ENCODE measurements around the gene MYLK2. TPM values are rescaled to one million over a fixed set of nuclear protein-coding genes. Genes with fewer than 3 reads are reported as not detected.

MYLK2 gene
- total RNA-seq, 1 experiment from 2014 or later, result 0.74 TPM

- no peak within 1 kb of the TSS for H3K27ac ChIP-seq (ENCODE audit: insufficient read length, low read depth, low read length)
- H4K91ac ChIP-seq (ENCODE audit: insufficient read length, low read depth, low read length), result no peak within 1 kb of the TSS
- H3K9ac ChIP-seq (ENCODE audit: extremely low read depth, insufficient read length, low read length), result no peak within 1 kb of the TSS
- no peak within 1 kb of the TSS for H3K23ac ChIP-seq (ENCODE audit: insufficient read length, low read depth, low read length)
- H3T11ph ChIP-seq (ENCODE audit: low read length), result no peak within 1 kb of the TSS
- no peak within 1 kb of the TSS for H3K18ac ChIP-seq (ENCODE audit: insufficient read length, low read depth, low read length)
- peak; percentile 82 for DNase-seq
- no peak within 1 kb of the TSS for H2BK5ac ChIP-seq (ENCODE audit: insufficient read length, low read length)
- no peaks in the 10 kb centered on the region for H3K9me3 ChIP-seq (ENCODE audit: control insufficient read depth, low read depth, low read length)
- H3K27me3 Mint-ChIP-seq (ENCODE audit: low read depth), result peaks cover 29% of the 10 kb centered on the region
- H3K4me1 ChIP-seq (ENCODE audit: insufficient read depth, low read length), result no peaks in the 10 kb centered on the region; the same call in 1 of the 2 replicates
- H4K5ac ChIP-seq (ENCODE audit: insufficient read length, low read depth, low read length), result no peak within 1 kb of the TSS
- no peak within 1 kb of the TSS for H3K56ac ChIP-seq (ENCODE audit: insufficient read length, low read depth, low read length)
- no peaks in the 10 kb centered on the region for H4K20me1 ChIP-seq (ENCODE audit: control insufficient read depth, insufficient read depth, insufficient read length)
- H3K27ac Mint-ChIP-seq, result no peak within 1 kb of the TSS
- H3K79me2 ChIP-seq (ENCODE audit: insufficient read depth, low read length), result no peaks in the 10 kb centered on the region
- no peak within 1 kb of the TSS for H2BK120ac ChIP-seq (ENCODE audit: low read depth, low read length, poor library complexity, severe bottlenecking)
- no peak within 1 kb of the TSS for H2AK5ac ChIP-seq (ENCODE audit: insufficient read length, low read length)
- no peaks in the 10 kb centered on the region for H3K9me3 Mint-ChIP-seq
- peaks cover 28 to 29% of the 10 kb centered on the region in 2 experiments for H3K4me1 Mint-ChIP-seq
- no peak within 1 kb of the TSS for H2BK15ac ChIP-seq (ENCODE audit: low read depth, low read length)
- H3K14ac ChIP-seq (ENCODE audit: insufficient read depth, low read length), result no peak within 1 kb of the TSS
- no peaks in the 10 kb centered on the region for H3K27me3 ChIP-seq (ENCODE audit: insufficient read depth, low read length)
- H3K79me1 ChIP-seq (ENCODE audit: insufficient read depth, low read depth, low read length, poor library complexity, severe bottlenecking), result no peaks in the 10 kb centered on the region
- no peaks in the 10 kb centered on the region for H3K36me3 Mint-ChIP-seq (ENCODE audit: insufficient read depth in 1 of 3, low read depth in 3 of 3)
- H3K4ac ChIP-seq (ENCODE audit: low read depth, low read length), result no peak within 1 kb of the TSS
- no peak within 1 kb of the TSS for H3K4me3 Mint-ChIP-seq
- H2AFZ ChIP-seq (ENCODE audit: low read length), result no peak within 1 kb of the TSS
- H3K23me2 ChIP-seq (ENCODE audit: insufficient read length, low read depth, low read length, poor library complexity, severe bottlenecking), result no peaks in the 10 kb centered on the region
- no peak within 1 kb of the TSS for H4K8ac ChIP-seq (replicated peaks; ENCODE audit: insufficient read length, low read depth, low read length)
- no peak within 1 kb of the TSS for H2BK12ac ChIP-seq (ENCODE audit: insufficient read length, low read depth, low read length)
- H2BK20ac ChIP-seq (ENCODE audit: low read depth, low read length, poor library complexity, severe bottlenecking), result no peak within 1 kb of the TSS
- no peak for TF ChIP-seq CTCF (conservative IDR thresholded peaks at IDR 0.05)
- no peak within 1 kb of the TSS for H3K4me2 ChIP-seq (ENCODE audit: insufficient read depth, insufficient read length, low read length)
- no CpG with 5 or more reads among the region's 21 CpGs for WGBS (ENCODE audit: extremely low coverage, insufficient read length, low lambda C conversion rate)
Measured at GRCh38 chr20:31845300-31845863, 26.2 kb downstream of the MYLK2 start, which contains the start of gene FOXS1. Gene FOXS1 (minus strand): TSS chr20:31845604. CDS start chr20:31845542, 62 bp downstream.

Data from H9 (cell line).